ENCODE results near the gene RANBP17. TPM values are rescaled to one million over a fixed set of nuclear protein-coding genes. Genes with fewer than 3 reads are reported as not detected.
"Not testable (repeated sequence)": the region's sequence is repeated elsewhere in the genome, so short reads cannot be mapped to it uniquely, and the experiment has no call there.

Gene RANBP17
- polyA plus RNA-seq, 1 donor from 2014 or later: 25.5 TPM

DNA sequence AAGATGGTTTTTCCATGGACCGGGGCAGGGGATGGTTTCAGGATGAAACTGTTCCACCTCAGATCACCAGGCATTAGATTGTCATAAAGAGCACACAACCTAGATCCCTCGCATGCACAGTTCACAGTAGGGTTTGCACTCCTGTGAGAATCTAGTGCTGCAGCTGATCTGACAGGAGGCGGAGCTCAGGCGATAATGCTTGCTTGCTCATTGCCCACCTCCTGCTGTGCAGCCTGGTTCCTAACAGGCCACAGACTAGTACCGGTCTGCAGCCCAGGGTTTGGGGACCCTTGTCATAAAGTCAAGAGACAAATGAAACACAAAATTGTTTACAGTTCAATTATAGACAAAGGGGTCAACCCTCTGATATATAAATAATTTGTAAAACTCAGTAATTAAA, 101.7 kb downstream of the RANBP17 start:
- Histone ChIP-seq H3K27ac (ENCODE audit: low read length) (no peak overlapping the region), H3K9me2 (ENCODE audit: insufficient read depth, low read length) (no peaks in the 10 kb centered on the region), H3K27me3 (ENCODE audit: insufficient read depth, low read depth, low read length) (no peaks in the 10 kb centered on the region), H3K9me3 (ENCODE audit: low read length) (no peaks in the 10 kb centered on the region), H3K4me2 (ENCODE audit: low read length) (no peak overlapping the region), H4K20me1 (ENCODE audit: insufficient read depth) (no peaks in the 10 kb centered on the region), H3F3A (ENCODE audit: insufficient read depth, low read length, poor library complexity, severe bottlenecking) (no peaks in the 10 kb centered on the region), H3K36me3 (ENCODE audit: insufficient read depth, low read length) (no peaks in the 10 kb centered on the region), H2AFZ (ENCODE audit: low read depth, low read length) (no peak overlapping the region), H3K9ac (ENCODE audit: low read length) (no peak overlapping the region), H3K79me2 (replicated peaks; ENCODE audit: insufficient read depth, low read length) (no peaks in the 10 kb centered on the region), H3K4me3 (ENCODE audit: low read length) (no peak overlapping the region)
- TF ChIP-seq TAF1 (IDR thresholded peaks at IDR 0.05; ENCODE audit: low read depth): no peak
- TF ChIP-seq SMC3 (conservative IDR thresholded peaks at IDR 0.05; ENCODE audit: poor library complexity): no peak
- TF ChIP-seq RAD21 (conservative IDR thresholded peaks at IDR 0.05): no peak
- no peak for TF ChIP-seq MXI1 (conservative IDR thresholded peaks at IDR 0.05; ENCODE audit: poor library complexity, severe bottlenecking)

DNA sequence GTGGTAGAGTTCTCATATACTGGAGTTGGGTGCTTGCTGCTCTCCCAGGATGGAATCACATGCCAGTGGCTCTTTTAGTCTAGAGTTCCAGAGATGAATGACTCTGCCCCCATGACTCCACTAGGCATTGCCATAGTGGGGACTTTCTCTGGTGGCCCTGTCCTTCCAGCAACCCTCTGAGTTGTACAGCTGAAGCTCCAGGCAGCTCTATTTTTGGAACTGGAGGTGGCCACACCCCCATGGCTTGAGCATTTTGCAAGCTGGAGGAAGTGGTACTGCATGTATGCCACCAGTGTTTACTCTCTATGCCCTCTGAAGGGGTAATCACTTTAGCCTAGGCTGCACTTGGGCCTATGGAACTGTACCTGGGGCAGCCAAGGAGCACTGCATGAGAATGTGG, 112.6 kb downstream of the RANBP17 start:
- H3K36me3 ChIP-seq (ENCODE audit: insufficient read depth, low read length): no peaks in the 10 kb centered on the region
- H3K9ac ChIP-seq (ENCODE audit: low read length): no peak overlapping the region
- no peak overlapping the region for H3K4me3 ChIP-seq (ENCODE audit: low read length)
- no peaks in the 10 kb centered on the region for H3K9me3 ChIP-seq (ENCODE audit: low read length)
- TF ChIP-seq TAF1 (IDR thresholded peaks at IDR 0.05; ENCODE audit: low read depth): no peak
- no peak for TF ChIP-seq EP300 (conservative IDR thresholded peaks at IDR 0.05; ENCODE audit: poor library complexity, severe bottlenecking)
- TF ChIP-seq EZH2 (IDR thresholded peaks at IDR 0.05; ENCODE audit: borderline replicate concordance, insufficient read depth, low read length, poor library complexity, severe bottlenecking): no peak
- TF ChIP-seq, protein P1, sequence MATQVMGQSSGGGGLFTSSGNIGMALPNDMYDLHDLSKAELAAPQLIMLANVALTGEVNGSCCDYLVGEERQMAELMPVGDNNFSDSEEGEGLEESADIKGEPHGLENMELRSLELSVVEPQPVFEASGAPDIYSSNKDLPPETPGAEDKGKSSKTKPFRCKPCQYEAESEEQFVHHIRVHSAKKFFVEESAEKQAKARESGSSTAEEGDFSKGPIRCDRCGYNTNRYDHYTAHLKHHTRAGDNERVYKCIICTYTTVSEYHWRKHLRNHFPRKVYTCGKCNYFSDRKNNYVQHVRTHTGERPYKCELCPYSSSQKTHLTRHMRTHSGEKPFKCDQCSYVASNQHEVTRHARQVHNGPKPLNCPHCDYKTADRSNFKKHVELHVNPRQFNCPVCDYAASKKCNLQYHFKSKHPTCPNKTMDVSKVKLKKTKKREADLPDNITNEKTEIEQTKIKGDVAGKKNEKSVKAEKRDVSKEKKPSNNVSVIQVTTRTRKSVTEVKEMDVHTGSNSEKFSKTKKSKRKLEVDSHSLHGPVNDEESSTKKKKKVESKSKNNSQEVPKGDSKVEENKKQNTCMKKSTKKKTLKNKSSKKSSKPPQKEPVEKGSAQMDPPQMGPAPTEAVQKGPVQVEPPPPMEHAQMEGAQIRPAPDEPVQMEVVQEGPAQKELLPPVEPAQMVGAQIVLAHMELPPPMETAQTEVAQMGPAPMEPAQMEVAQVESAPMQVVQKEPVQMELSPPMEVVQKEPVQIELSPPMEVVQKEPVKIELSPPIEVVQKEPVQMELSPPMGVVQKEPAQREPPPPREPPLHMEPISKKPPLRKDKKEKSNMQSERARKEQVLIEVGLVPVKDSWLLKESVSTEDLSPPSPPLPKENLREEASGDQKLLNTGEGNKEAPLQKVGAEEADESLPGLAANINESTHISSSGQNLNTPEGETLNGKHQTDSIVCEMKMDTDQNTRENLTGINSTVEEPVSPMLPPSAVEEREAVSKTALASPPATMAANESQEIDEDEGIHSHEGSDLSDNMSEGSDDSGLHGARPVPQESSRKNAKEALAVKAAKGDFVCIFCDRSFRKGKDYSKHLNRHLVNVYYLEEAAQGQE (IDR thresholded peaks at IDR 0.05; ENCODE audit: borderline replicate concordance): no peak
- TF ChIP-seq MXI1 (conservative IDR thresholded peaks at IDR 0.05; ENCODE audit: poor library complexity, severe bottlenecking): no peak
- TF ChIP-seq, protein P2, sequence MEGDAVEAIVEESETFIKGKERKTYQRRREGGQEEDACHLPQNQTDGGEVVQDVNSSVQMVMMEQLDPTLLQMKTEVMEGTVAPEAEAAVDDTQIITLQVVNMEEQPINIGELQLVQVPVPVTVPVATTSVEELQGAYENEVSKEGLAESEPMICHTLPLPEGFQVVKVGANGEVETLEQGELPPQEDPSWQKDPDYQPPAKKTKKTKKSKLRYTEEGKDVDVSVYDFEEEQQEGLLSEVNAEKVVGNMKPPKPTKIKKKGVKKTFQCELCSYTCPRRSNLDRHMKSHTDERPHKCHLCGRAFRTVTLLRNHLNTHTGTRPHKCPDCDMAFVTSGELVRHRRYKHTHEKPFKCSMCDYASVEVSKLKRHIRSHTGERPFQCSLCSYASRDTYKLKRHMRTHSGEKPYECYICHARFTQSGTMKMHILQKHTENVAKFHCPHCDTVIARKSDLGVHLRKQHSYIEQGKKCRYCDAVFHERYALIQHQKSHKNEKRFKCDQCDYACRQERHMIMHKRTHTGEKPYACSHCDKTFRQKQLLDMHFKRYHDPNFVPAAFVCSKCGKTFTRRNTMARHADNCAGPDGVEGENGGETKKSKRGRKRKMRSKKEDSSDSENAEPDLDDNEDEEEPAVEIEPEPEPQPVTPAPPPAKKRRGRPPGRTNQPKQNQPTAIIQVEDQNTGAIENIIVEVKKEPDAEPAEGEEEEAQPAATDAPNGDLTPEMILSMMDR (IDR thresholded peaks at IDR 0.05; ENCODE audit: poor library complexity, severe bottlenecking): no peak
- TF ChIP-seq RAD21 (conservative IDR thresholded peaks at IDR 0.05): no peak
- no peak for TF ChIP-seq POLR2AphosphoS5 (IDR thresholded peaks at IDR 0.05)
- no peak for TF ChIP-seq SMC3 (conservative IDR thresholded peaks at IDR 0.05; ENCODE audit: poor library complexity)
- H3K9me2 ChIP-seq (ENCODE audit: insufficient read depth, low read length): no peaks in the 10 kb centered on the region
- no peaks in the 10 kb centered on the region for H4K20me1 ChIP-seq (ENCODE audit: insufficient read depth)
- no peaks in the 10 kb centered on the region for H3F3A ChIP-seq (ENCODE audit: insufficient read depth, low read length, poor library complexity, severe bottlenecking)
- no peak overlapping the region for H3K4me2 ChIP-seq (ENCODE audit: low read length)
- H2AFZ ChIP-seq (ENCODE audit: low read depth, low read length): no peak overlapping the region
- no peak overlapping the region for H3K27ac ChIP-seq (ENCODE audit: low read length)
- no peaks in the 10 kb centered on the region for H3K79me2 ChIP-seq (replicated peaks; ENCODE audit: insufficient read depth, low read length)
- H3K27me3 ChIP-seq (ENCODE audit: insufficient read depth, low read depth, low read length): no peaks in the 10 kb centered on the region

DNA sequence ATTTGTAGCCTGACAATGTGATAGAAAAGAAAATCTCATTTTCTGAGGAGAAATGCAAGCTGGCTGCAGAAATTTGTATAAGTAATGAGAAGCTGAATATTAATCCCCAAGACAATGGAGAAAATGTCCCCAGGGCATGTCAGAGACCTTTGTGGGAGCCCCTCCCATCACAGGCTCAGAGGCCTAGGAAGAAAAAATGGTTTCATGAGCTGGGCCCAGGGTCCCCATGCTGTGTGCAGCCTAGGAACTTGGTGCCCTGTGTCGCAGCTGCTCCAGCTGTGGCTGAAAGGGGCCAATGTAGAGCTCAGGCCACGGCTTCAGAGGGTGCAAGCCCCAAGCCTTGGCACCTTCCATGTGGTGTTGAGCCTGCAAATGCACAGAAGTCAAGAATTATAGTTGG, 118.4 kb downstream of the RANBP17 start:
- H3K27ac ChIP-seq (ENCODE audit: low read length); H3K36me3 ChIP-seq (ENCODE audit: insufficient read depth, low read length); H2AFZ ChIP-seq (ENCODE audit: low read depth, low read length); H3F3A ChIP-seq (ENCODE audit: insufficient read depth, low read length, poor library complexity, severe bottlenecking); H3K79me2 ChIP-seq (replicated peaks; ENCODE audit: insufficient read depth, low read length); H3K4me3 ChIP-seq (ENCODE audit: low read length); H4K20me1 ChIP-seq (ENCODE audit: insufficient read depth); H3K4me2 ChIP-seq (ENCODE audit: low read length); H3K9me3 ChIP-seq (ENCODE audit: low read length); H3K9ac ChIP-seq (ENCODE audit: low read length); H3K9me2 ChIP-seq (ENCODE audit: insufficient read depth, low read length); H3K27me3 ChIP-seq (ENCODE audit: insufficient read depth, low read depth, low read length): not testable (repeated sequence)
